SH-SY5Y (cell line): Measurements from ENCODE around the gene RIN2.

Source experiments
- GATA2 ChIP-seq: IDR thresholded peaks from 2 replicates; pipeline ENCODE4 v1.6.1; 2011; ENCODE audit warnings: mild to moderate bottlenecking, low read depth, low read length
- GATA3 ChIP-seq: IDR thresholded peaks from 2 replicates; pipeline ENCODE4 v1.6.1; 2011; ENCODE audit warnings: low read depth, mild to moderate bottlenecking, low read length, moderate library complexity

- TF ChIP-seq GATA3 = no peak
- no peak for TF ChIP-seq GATA2
Observed at GRCh38 chr20:19793716-19794115, 35.7 kb downstream of the RIN2 start.
